Measurements from ENCODE around the gene CHAF1A. TPM values are rescaled to one million over a fixed set of nuclear protein-coding genes. Genes with fewer than 3 reads are reported as not detected.

The CHAF1A gene
- total and polyA plus RNA-seq, 3 experiments from 2014 or later, result 5.8 to 69.5 (median 65.2) TPM

GRCh38 chr19:4378886-4379285 lies 23.6 kb upstream of the CHAF1A start:
- ChIA-PET POLR2A (interaction anchor here (1.3 kb wide), 1 partner anchor 9 kb away, joined by 4 read pairs; no protein-coding TSS in a partner anchor), CTCF (interaction anchor here (0.9 kb wide), 1 partner anchor 9 kb away, joined by 4 read pairs; no protein-coding TSS in a partner anchor)
- peak overlapping the region in 6 of 7 donors; percentile 20 to 94 (median 87) for H3K4me3 Mint-ChIP-seq
- no peak for DNase-seq
- H3K36me3 Mint-ChIP-seq, result peaks cover 0 to 12% (median 0%) of the 10 kb centered on the region in 3 donors
- H3K36me3 ChIP-seq (ENCODE audit: insufficient read depth, low read length), result no peaks in the 10 kb centered on the region
- no peaks in the 10 kb centered on the region for H3K27me3 Mint-ChIP-seq
- H3K27me3 ChIP-seq (ENCODE audit: insufficient read depth, low read length, poor library complexity, severe bottlenecking), result no peaks in the 10 kb centered on the region
- H3K9me3 Mint-ChIP-seq, result no peaks in the 10 kb centered on the region
- no peak overlapping the region for H3K27ac ChIP-seq (ENCODE audit: low read depth, low read length)
- H3K9me3 ChIP-seq (ENCODE audit: low read length), result no peaks in the 10 kb centered on the region
- H3K4me1 ChIP-seq (ENCODE audit: insufficient read depth, low read length), result peaks cover 50% of the 10 kb centered on the region
- H3K4me3 ChIP-seq (ENCODE audit: low read length), result no peak overlapping the region
- peak overlapping the region in 7 of 8 donors; percentile 86 to 99 (median 97) for H3K27ac Mint-ChIP-seq
- peaks cover 45 to 74% (median 48%) of the 10 kb centered on the region in 3 donors for H3K4me1 Mint-ChIP-seq

- H3K9me3 ChIP-seq (ENCODE audit: low read length), result no peaks in the 10 kb centered on the region
- H3K36me3 ChIP-seq (ENCODE audit: insufficient read depth, low read length), result no peaks in the 10 kb centered on the region
- peak overlapping the region; percentile 27 for H3K4me3 ChIP-seq (ENCODE audit: low read length)
- CTCF ChIA-PET, result interaction anchor here (0.6 to 1.6 kb wide), 5 partner anchors 10 to 38 kb away, joined by 3 to 5 read pairs (median 4); no protein-coding TSS in a partner anchor
- no peaks in the 10 kb centered on the region for H3K9me3 Mint-ChIP-seq
- POLR2A ChIA-PET, result interaction anchor here (1.1 to 1.9 kb wide), 3 partner anchors 10 to 37 kb away, joined by 3 to 6 read pairs (median 4); partner anchors contain the start of gene SH3GL1
- peaks cover 44 to 72% (median 46%) of the 10 kb centered on the region in 3 donors for H3K4me1 Mint-ChIP-seq
- peak overlapping the region; percentile 86 to 99 (median 96) for H3K27ac Mint-ChIP-seq
- DNase-seq, result peak in 2 of 5 donors; percentile 17 to 56
- H3K4me1 ChIP-seq (ENCODE audit: insufficient read depth, low read length), result peaks cover 45% of the 10 kb centered on the region
- H3K27me3 Mint-ChIP-seq, result no peaks in the 10 kb centered on the region
- peaks cover 0 to 17% (median 0%) of the 10 kb centered on the region in 3 donors for H3K36me3 Mint-ChIP-seq
- peak overlapping the region; percentile 40 to 94 (median 87) for H3K4me3 Mint-ChIP-seq
- H3K27ac ChIP-seq (ENCODE audit: low read depth, low read length), result peak overlapping the region; percentile 40
- H3K27me3 ChIP-seq (ENCODE audit: insufficient read depth, low read length, poor library complexity, severe bottlenecking), result no peaks in the 10 kb centered on the region
Observed at GRCh38 chr19:4379383-4380253, 22.8 kb upstream of the CHAF1A start.

GRCh38 chr19:4380254-4380727 lies 22.1 kb upstream of the CHAF1A start:
- H3K27ac Mint-ChIP-seq, result peak overlapping the region; percentile 86 to 99 (median 96)
- peaks cover 45 to 72% (median 46%) of the 10 kb centered on the region in 3 donors for H3K4me1 Mint-ChIP-seq
- H3K4me3 Mint-ChIP-seq, result peak overlapping the region; percentile 40 to 94 (median 87)
- Histone ChIP-seq H3K4me1 (ENCODE audit: insufficient read depth, low read length) (peaks cover 45% of the 10 kb centered on the region), H3K27ac (ENCODE audit: low read depth, low read length) (peak overlapping the region; percentile 40), H3K27me3 (ENCODE audit: insufficient read depth, low read length, poor library complexity, severe bottlenecking) (no peaks in the 10 kb centered on the region), H3K36me3 (ENCODE audit: insufficient read depth, low read length) (no peaks in the 10 kb centered on the region), H3K9me3 (ENCODE audit: low read length) (no peaks in the 10 kb centered on the region), H3K4me3 (ENCODE audit: low read length) (peak overlapping the region; percentile 27)
- ChIA-PET CTCF (interaction anchor here (0.6 to 1.6 kb wide), 4 partner anchors 13 to 38 kb away, joined by 3 to 5 read pairs (median 4); no protein-coding TSS in a partner anchor), POLR2A (interaction anchor here (1.1 to 1.9 kb wide), 3 partner anchors 10 to 38 kb away, joined by 3 to 6 read pairs (median 4); partner anchors contain the start of gene SH3GL1)
- DNase-seq, result peak; percentile 42 to 72 (median 58)
- no peaks in the 10 kb centered on the region for H3K27me3 Mint-ChIP-seq
- peaks cover 0 to 20% (median 0%) of the 10 kb centered on the region in 3 donors for H3K36me3 Mint-ChIP-seq
- no peaks in the 10 kb centered on the region for H3K9me3 Mint-ChIP-seq

GRCh38 chr19:4385291-4386040 lies 17.0 kb upstream of the CHAF1A start:
- ChIA-PET CTCF (interaction anchor here (1.7 kb wide), 1 partner anchor 32 kb away, joined by 3 read pairs; no protein-coding TSS in a partner anchor), POLR2A (no interaction called here)
- Histone ChIP-seq H3K9me3 (ENCODE audit: low read length) (no peaks in the 10 kb centered on the region), H3K4me3 (ENCODE audit: low read length) (no peak overlapping the region), H3K27me3 (ENCODE audit: insufficient read depth, low read length, poor library complexity, severe bottlenecking) (no peaks in the 10 kb centered on the region), H3K27ac (ENCODE audit: low read depth, low read length) (no peak overlapping the region), H3K36me3 (ENCODE audit: insufficient read depth, low read length) (no peaks in the 10 kb centered on the region), H3K4me1 (ENCODE audit: insufficient read depth, low read length) (peaks cover 18% of the 10 kb centered on the region)
- Mint-ChIP-seq H3K9me3 (no peaks in the 10 kb centered on the region), H3K4me1 (peaks cover 23 to 45% (median 24%) of the 10 kb centered on the region in 3 donors), H3K27me3 (no peaks in the 10 kb centered on the region), H3K36me3 (peaks cover 0 to 54% (median 3%) of the 10 kb centered on the region in 3 donors), H3K4me3 (peak overlapping the region in 1 of 7 donors; percentile 18), H3K27ac (peak overlapping the region in 2 of 8 donors; percentile 17 to 83)
- DNase-seq, result no peak

DNA sequence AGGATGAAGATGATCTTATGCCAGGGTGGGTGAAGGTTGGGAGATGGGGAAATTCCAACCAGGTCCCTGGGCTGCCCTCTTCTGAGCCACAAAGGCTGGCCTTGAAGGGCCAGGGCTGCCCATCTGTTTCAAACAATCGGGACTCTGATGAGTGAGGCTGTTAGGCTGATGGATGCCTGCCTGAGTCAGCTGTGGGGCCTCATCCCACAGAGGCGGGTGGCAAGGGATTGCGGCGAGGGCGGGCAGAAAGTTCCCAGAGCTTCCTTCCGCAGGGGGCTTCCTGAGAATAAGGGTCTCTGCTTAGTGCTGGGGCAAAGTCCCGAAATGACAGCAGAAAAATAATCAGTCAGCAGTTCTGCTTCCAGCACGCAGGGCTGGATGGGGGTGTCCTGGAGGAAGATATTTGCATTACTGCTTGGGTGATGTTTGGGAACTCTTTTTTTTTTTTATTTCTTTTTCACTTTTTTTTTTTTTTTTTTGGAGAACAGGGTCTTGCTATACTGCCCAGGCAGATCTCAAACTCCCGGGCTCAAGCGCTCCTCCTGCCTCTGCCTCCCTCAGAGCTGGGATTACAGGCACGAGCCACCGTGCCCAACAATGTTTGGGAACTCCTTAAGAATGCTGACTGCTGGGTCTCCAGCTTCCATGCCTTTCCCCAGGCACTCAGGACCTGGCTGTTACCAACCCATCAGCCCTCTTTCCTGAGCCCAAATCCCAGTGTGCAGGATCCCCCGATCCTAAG lies 16.2 kb upstream of the CHAF1A start:
- Mint-ChIP-seq H3K27me3 (no peaks in the 10 kb centered on the region), H3K4me1 (peaks cover 19 to 45% (median 22%) of the 10 kb centered on the region in 3 donors)

DNA sequence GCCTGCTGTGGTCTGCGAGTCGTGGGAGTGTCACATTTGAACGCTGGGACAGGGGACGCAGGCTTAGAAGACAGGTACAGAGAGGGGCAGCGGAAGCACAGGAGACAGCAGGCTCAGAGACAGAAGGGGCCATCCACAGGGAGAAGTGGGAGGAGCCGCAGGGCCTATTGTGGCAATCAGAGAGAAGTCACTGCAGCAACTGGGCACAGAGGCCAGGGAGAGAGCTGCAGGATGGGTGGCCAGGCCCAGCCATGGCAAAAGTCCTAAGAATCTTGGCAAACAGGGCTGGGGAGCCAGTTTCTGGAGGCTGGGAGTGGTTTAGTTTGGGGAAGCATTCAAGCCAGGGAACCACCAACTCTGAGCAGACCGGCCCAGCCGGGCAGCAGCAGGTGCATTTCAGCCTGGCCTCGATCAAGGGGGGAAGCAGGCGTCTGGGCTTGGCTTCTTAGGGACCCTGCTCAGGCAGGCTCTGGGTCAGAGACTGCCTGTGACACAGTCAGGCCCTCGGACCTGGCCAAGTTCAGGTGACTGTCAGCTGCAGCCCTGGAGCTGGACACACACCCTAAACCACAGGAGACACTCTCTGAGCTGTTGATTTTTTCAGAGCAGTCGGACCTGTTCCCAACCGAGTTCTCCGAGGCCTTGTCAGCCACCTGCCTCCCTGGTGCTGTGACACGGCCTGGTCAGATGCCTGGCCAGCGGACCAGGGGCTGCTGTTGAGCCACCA lies 13.9 kb upstream of the CHAF1A start:
- Histone ChIP-seq H3K4me3 (ENCODE audit: low read length) (no peak overlapping the region), H3K27ac (ENCODE audit: low read depth, low read length) (no peak overlapping the region), H3K36me3 (ENCODE audit: insufficient read depth, low read length) (peaks cover 4% of the 10 kb centered on the region), H3K4me1 (ENCODE audit: insufficient read depth, low read length) (peaks cover 29% of the 10 kb centered on the region), H3K27me3 (ENCODE audit: insufficient read depth, low read length, poor library complexity, severe bottlenecking) (no peaks in the 10 kb centered on the region), H3K9me3 (ENCODE audit: low read length) (no peaks in the 10 kb centered on the region)
- Mint-ChIP-seq H3K27me3 (no peaks in the 10 kb centered on the region), H3K9me3 (no peaks in the 10 kb centered on the region), H3K4me1 (peaks cover 18 to 50% (median 26%) of the 10 kb centered on the region in 3 donors), H3K27ac (peak overlapping the region in 2 of 8 donors; percentile 23 to 94), H3K4me3 (no peak overlapping the region), H3K36me3 (peaks cover 0 to 60% (median 3%) of the 10 kb centered on the region in 3 donors)
- ChIA-PET POLR2A (interaction anchor here (0.5 kb wide), 1 partner anchor 10 kb away, joined by 3 read pairs; no protein-coding TSS in a partner anchor), CTCF (no interaction called here)
- DNase-seq, result no peak

More for the DNA sequence above, 16.2 kb upstream of the CHAF1A start:
- H3K36me3 Mint-ChIP-seq, result peaks cover 0 to 57% (median 3%) of the 10 kb centered on the region in 3 donors
- Histone ChIP-seq H3K36me3 (ENCODE audit: insufficient read depth, low read length) (no peaks in the 10 kb centered on the region), H3K27me3 (ENCODE audit: insufficient read depth, low read length, poor library complexity, severe bottlenecking) (no peaks in the 10 kb centered on the region), H3K27ac (ENCODE audit: low read depth, low read length) (no peak overlapping the region), H3K4me3 (ENCODE audit: low read length) (no peak overlapping the region), H3K9me3 (ENCODE audit: low read length) (no peaks in the 10 kb centered on the region), H3K4me1 (ENCODE audit: insufficient read depth, low read length) (peaks cover 19% of the 10 kb centered on the region)
- CTCF ChIA-PET, result interaction anchor here (1.0 kb wide), 1 partner anchor 16 kb away, joined by 3 read pairs; no protein-coding TSS in a partner anchor
- H3K4me3 Mint-ChIP-seq, result no peak overlapping the region
- H3K27ac Mint-ChIP-seq, result peak overlapping the region in 1 of 8 donors; percentile 23
- POLR2A ChIA-PET, result no interaction called here
- no peaks in the 10 kb centered on the region for H3K9me3 Mint-ChIP-seq
- no peak for DNase-seq

All from CD8-positive, alpha-beta memory T cell (primary cell).